Measurements from ENCODE around the gene XYLB.

Gene XYLB

DNA sequence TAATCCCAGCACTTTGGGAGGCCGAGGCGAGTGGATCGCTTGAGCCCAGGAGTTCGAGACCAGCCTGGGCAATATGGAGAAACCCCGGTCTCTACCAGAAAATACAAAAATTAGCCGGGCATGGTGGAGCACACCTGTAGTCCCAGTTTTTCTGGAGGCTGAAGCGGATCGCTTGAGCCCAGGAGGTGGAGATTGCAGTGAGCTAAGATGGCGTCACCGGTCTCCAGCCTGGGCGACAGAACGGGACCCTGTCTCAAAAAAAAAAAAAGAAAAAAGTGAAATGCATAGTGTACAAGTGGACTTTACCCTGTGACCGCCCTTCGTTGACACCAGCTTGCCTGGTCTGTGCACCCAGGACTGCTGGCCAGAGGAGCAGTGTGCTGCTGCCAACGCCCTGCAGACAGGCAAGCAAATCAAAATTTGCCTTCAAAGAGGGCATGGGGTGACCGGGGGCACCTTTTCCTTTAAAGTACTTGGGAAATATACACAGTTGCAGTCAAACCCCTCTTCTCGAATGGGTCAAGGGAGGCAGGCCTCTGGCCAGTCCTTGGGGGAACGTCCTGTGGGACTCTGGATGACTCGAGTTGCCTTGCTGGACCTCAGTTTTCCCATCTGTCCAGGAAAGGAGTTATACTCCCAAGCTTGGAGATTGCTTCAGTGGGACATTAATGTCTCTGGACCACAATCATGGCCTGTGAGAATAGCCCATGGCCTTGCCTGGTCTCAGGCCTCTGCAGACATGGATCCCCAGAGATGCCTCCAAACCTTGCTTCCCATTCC, 1.0 kb downstream of the XYLB start:
- TF ChIP-seq POLR2AphosphoS5 (IDR thresholded peaks at IDR 0.05; ENCODE audit: borderline replicate concordance, low read depth, low read length) (no peak), FOXP2 (optimal IDR thresholded peaks at IDR 0.05; ENCODE audit: control extremely low read depth, extremely low read length, insufficient read depth) (no peak)
- Histone ChIP-seq H3K9ac (ENCODE audit: insufficient read length) (no peak overlapping the region), H3K9me3 (ENCODE audit: low read depth, low read length) (no peaks in the 10 kb centered on the region), H3K27ac (no peak overlapping the region), H3K36me3 (ENCODE audit: insufficient read depth, low read length) (no peaks in the 10 kb centered on the region), H3K4me3 (peak overlapping the region; percentile 77)
- DNase-seq (ENCODE audit: low read depth, low spot score): no peak

DNA sequence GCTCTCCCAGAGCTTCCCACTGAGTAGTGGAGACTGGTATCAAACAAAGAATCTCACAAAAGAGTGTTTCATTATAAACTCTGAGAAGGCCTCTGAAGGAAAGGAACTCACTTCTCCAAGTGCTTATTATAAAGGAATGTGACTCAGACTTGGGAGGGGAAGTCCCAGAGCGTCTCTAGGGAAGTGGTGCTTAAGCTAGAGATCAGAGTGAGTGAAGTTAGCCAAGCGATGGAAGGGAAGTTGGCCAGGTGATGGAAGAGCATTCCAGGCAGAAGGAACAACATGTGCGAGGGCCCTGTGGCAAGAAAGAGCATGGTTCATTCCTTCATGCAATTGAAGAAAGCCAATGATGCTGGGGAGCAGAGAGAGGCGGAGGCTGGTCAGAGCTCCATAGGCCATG, 2.3 kb downstream of the XYLB start:
- H3K27ac ChIP-seq: no peak overlapping the region

GRCh38 chr3:38349684-38350359, 3.2 kb downstream of the XYLB start:
- Histone ChIP-seq H3K9ac (ENCODE audit: insufficient read length) (no peak overlapping the region), H3K9me3 (ENCODE audit: low read depth, low read length) (no peaks in the 10 kb centered on the region), H3K36me3 (ENCODE audit: insufficient read depth, low read length) (no peaks in the 10 kb centered on the region)

More for the DNA sequence above, 2.3 kb downstream of the XYLB start:
- H3K9me3 ChIP-seq (ENCODE audit: low read depth, low read length): no peaks in the 10 kb centered on the region
- TF ChIP-seq EZH2 (IDR thresholded peaks at IDR 0.05) (no peak), FOXP2 (optimal IDR thresholded peaks at IDR 0.05; ENCODE audit: control extremely low read depth, extremely low read length, insufficient read depth) (no peak), POLR2AphosphoS5 (IDR thresholded peaks at IDR 0.05; ENCODE audit: borderline replicate concordance, low read depth, low read length) (no peak)
- no peaks in the 10 kb centered on the region for H3K36me3 ChIP-seq (ENCODE audit: insufficient read depth, low read length)
- H3K4me3 ChIP-seq: no peak overlapping the region
- H3K9ac ChIP-seq (ENCODE audit: insufficient read length): no peak overlapping the region
- DNase-seq (ENCODE audit: low read depth, low spot score): no peak

GRCh38 chr3:38353151-38353550, 6.6 kb downstream of the XYLB start:
- DNase-seq (ENCODE audit: low read depth, low spot score): no peak
- TF ChIP-seq FOXP2 (optimal IDR thresholded peaks at IDR 0.05; ENCODE audit: control extremely low read depth, extremely low read length, insufficient read depth): no peak
- H3K4me3 ChIP-seq: no peak overlapping the region
- no peak overlapping the region for H3K27ac ChIP-seq
- no peaks in the 10 kb centered on the region for H3K36me3 ChIP-seq (ENCODE audit: insufficient read depth, low read length)
- H3K9ac ChIP-seq (ENCODE audit: insufficient read length): no peak overlapping the region
- H3K9me3 ChIP-seq (ENCODE audit: low read depth, low read length): no peaks in the 10 kb centered on the region

More at GRCh38 chr3:38349684-38350359, 3.2 kb downstream of the XYLB start:
- Histone ChIP-seq H3K27ac (no peak overlapping the region), H3K4me3 (no peak overlapping the region)
- TF ChIP-seq POLR2AphosphoS5 (IDR thresholded peaks at IDR 0.05; ENCODE audit: borderline replicate concordance, low read depth, low read length): no peak
- TF ChIP-seq FOXP2 (optimal IDR thresholded peaks at IDR 0.05; ENCODE audit: control extremely low read depth, extremely low read length, insufficient read depth): no peak
- TF ChIP-seq EZH2 (IDR thresholded peaks at IDR 0.05): no peak
- DNase-seq (ENCODE audit: low read depth, low spot score): no peak

GRCh38 chr3:38354588-38355330, 8.2 kb downstream of the XYLB start:
- Histone ChIP-seq H3K27ac (no peak overlapping the region), H3K4me3 (no peak overlapping the region), H3K9me3 (ENCODE audit: low read depth, low read length) (no peaks in the 10 kb centered on the region), H3K9ac (ENCODE audit: insufficient read length) (no peak overlapping the region), H3K36me3 (ENCODE audit: insufficient read depth, low read length) (no peaks in the 10 kb centered on the region)
- DNase-seq (ENCODE audit: low read depth, low spot score): no peak
- no peak for TF ChIP-seq FOXP2 (optimal IDR thresholded peaks at IDR 0.05; ENCODE audit: control extremely low read depth, extremely low read length, insufficient read depth)
- TF ChIP-seq POLR2AphosphoS5 (IDR thresholded peaks at IDR 0.05; ENCODE audit: borderline replicate concordance, low read depth, low read length): no peak
- TF ChIP-seq EZH2 (IDR thresholded peaks at IDR 0.05): no peak

DNA sequence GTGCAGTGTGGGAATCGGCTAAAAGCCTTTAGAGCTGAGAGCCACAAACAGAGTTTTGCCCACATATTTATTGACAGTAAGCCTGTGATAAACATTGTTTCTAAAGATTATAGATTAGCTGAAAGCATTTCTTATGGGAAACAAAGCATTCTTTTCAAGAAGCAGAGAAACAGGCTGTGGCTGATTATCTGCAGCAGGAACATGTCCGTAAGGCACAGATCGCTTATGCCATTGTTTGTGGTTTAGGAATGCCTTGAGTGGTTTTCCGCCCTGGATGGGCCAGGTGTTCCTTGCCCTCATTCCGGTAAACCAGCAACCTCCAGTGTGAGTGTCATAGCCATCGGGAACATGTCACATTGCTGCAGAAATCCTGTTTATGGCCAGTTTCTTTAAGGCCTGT, 12.5 kb downstream of the XYLB start:
- Histone ChIP-seq H3K36me3 (ENCODE audit: insufficient read depth, low read length) (no peaks in the 10 kb centered on the region), H3K9me3 (ENCODE audit: low read depth, low read length) (no peaks in the 10 kb centered on the region), H3K4me3 (no peak overlapping the region), H3K9ac (ENCODE audit: insufficient read length) (no peak overlapping the region), H3K27ac (no peak overlapping the region)
- TF ChIP-seq POLR2AphosphoS5 (IDR thresholded peaks at IDR 0.05; ENCODE audit: borderline replicate concordance, low read depth, low read length) (no peak), FOXP2 (optimal IDR thresholded peaks at IDR 0.05; ENCODE audit: control extremely low read depth, extremely low read length, insufficient read depth) (no peak), EZH2 (IDR thresholded peaks at IDR 0.05) (no peak)
- DNase-seq (ENCODE audit: low read depth, low spot score): no peak

- no peak overlapping the region for H3K27ac ChIP-seq
- H3K4me3 ChIP-seq: no peak overlapping the region
- no peak for TF ChIP-seq POLR2AphosphoS5 (IDR thresholded peaks at IDR 0.05; ENCODE audit: borderline replicate concordance, low read depth, low read length)
- no peak for TF ChIP-seq FOXP2 (optimal IDR thresholded peaks at IDR 0.05; ENCODE audit: control extremely low read depth, extremely low read length, insufficient read depth)
- H3K9me3 ChIP-seq (ENCODE audit: low read depth, low read length): no peaks in the 10 kb centered on the region
- no peak for DNase-seq (ENCODE audit: low read depth, low spot score)
- no peak overlapping the region for H3K9ac ChIP-seq (ENCODE audit: insufficient read length)
- no peaks in the 10 kb centered on the region for H3K36me3 ChIP-seq (ENCODE audit: insufficient read depth, low read length)
Measured at GRCh38 chr3:38360345-38360744, 13.8 kb downstream of the XYLB start.

- no peak for DNase-seq (ENCODE audit: low read depth, low spot score)
- Histone ChIP-seq H3K36me3 (ENCODE audit: insufficient read depth, low read length) (no peaks in the 10 kb centered on the region), H3K4me3 (no peak overlapping the region), H3K9me3 (ENCODE audit: low read depth, low read length) (no peaks in the 10 kb centered on the region), H3K27ac (no peak overlapping the region), H3K9ac (ENCODE audit: insufficient read length) (no peak overlapping the region)
- no peak for TF ChIP-seq FOXP2 (optimal IDR thresholded peaks at IDR 0.05; ENCODE audit: control extremely low read depth, extremely low read length, insufficient read depth)
- TF ChIP-seq EZH2 (IDR thresholded peaks at IDR 0.05): no peak
Measured at GRCh38 chr3:38361496-38361895, 14.9 kb downstream of the XYLB start.
